Measurements from ENCODE around the gene R3HDM2.
"Not testable (repeated sequence)": the region's sequence is repeated elsewhere in the genome, so short reads cannot be mapped to it uniquely, and the experiment has no call there.

The R3HDM2 gene

GRCh38 chr12:57370696-57371095 is 60.1 kb downstream of the R3HDM2 start:
- DNase-seq = peak; percentile 58

DNA sequence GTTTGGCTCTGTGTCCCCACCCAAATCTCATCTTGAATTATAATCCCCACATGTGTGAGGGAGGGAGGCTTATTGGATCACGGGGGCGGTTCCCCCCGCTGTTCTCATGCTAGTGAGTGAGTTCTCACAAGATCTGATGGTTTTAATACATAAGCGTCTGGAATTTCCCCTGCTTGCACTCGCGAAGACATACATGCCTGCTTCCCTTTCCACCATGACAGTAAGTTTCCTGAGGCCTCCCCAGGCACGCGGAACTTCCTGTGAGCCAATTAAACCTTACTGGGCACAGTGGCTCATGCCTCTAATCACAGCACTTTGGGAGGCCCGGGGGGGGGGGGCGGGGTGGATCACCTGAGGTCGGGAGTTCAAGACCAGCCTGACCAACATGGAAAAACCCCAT is 60.8 kb downstream of the R3HDM2 start:
- DNase-seq = no peak

DNA sequence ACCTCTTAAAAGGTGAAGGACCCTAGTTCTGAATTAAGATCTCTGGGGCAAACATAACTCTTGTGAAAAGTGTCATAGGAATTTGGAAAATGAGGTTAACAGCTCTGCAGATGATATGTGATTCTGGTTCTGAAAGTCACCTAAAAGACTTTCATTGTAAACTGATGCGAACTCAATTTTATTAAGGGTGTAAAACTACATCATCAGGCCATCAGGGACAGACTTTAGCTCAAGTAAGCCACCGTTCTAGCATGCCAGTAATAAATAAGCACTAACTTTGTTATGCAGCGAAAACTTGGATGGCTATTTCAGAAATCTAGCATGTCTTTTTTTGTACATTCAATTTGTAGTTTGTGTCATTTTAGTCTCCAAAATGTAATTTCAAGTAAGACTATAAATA is 61.6 kb downstream of the R3HDM2 start:
- DNase-seq = no peak

- DNase-seq = no peak
Observed at GRCh38 chr12:57368349-57369095, 62.3 kb downstream of the R3HDM2 start.

DNA sequence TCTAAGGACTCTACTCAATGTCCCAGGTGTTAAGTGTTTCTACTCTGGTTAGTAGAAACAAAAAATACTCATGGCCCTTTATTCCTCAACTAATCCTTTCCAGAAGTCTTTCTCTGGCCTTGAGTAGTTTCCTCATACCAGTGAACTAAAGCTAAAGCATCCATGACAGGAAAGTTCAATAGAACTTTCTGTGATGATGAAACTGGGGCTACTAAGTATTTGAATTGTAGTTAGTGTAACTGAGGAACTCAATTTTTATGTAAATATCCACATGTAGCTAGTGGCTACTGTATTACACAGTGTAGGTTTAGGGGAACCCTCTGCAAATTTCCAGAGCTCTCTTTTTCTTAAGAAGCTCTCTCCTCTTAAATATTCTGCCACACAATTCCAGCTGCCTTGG is 63.7 kb downstream of the R3HDM2 start:
- DNase-seq = no peak

GRCh38 chr12:57366315-57366714 is 64.5 kb downstream of the R3HDM2 start:
- DNase-seq = no peak

GRCh38 chr12:57364156-57364555 is 66.7 kb downstream of the R3HDM2 start:
- not testable (repeated sequence) for DNase-seq

GRCh38 chr12:57360468-57360867 is 70.4 kb downstream of the R3HDM2 start:
- DNase-seq = no peak

- DNase-seq = no peak
Observed at GRCh38 chr12:57358646-57359045, 72.2 kb downstream of the R3HDM2 start.

DNA sequence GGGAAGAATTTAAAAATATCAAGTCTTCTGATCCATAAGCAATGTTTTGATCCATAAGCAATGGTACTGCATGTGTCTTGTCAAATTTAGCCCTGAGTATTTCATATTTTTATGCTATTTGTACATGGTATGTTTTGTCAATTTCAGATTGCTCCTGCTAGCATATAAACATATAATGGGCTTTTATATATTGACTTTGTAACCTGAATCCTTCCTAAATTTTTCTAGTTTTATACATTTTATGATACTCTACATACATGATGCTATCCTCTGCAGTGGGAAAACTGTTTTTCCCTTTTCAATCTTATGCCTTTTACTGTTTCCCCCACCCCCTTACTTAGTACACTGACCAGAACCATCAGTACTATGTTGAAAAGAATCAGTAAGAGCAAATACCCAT is 75.1 kb downstream of the R3HDM2 start:
- DNase-seq = no peak

- DNase-seq = no peak
Observed at GRCh38 chr12:57352166-57352565, 78.7 kb downstream of the R3HDM2 start.

DNA sequence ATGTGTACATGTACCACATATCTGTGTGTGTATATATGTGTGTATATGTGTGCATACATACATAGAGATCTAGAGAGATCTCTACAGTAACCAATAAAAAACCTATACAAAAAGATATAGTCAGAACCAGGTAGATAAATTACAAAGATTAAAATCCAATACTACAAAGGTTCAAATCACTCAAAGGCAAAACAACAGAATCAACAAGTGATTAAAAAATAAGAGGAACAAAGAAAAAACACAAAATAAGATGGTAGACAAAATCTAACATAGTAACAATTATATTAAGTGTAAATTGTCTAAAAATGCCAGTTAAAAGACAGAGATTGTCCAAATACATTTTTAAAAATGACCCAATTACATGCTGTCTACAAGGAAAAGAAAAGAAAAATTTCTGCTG is 83.6 kb downstream of the R3HDM2 start:
- DNase-seq = no peak

- DNase-seq = no peak
Observed at GRCh38 chr12:57343703-57344378, 87.0 kb downstream of the R3HDM2 start.

DNA sequence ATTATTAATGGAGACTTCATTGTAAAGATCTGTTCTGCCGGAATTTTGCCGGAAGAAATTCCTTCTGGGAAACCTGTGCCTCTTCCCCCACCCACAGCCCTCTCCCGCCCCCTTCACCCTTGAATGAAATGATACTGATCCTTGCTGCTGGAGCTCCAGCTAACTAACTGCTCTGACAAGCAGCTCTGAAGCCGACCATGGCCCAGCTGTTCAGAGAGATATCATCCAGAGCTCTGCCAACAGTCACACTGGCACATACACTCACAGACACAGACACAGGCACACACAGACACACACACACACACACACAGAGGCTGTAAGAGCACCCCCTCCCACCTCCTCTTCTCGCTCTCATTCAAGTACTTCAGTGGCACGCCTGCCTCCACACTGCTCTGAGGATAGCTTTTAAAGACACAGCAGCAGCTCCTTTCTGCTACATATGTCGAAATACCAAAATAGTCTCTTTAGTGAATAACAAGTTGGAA is 88.6 kb downstream of the R3HDM2 start:
- DNase-seq = peak; percentile 20

GRCh38 chr12:57341275-57341990 is 89.4 kb downstream of the R3HDM2 start:
- DNase-seq = no peak

GRCh38 chr12:57340104-57340503 is 90.7 kb downstream of the R3HDM2 start:
- peak; percentile 62 for DNase-seq

GRCh38 chr12:57336299-57336698 is 94.5 kb downstream of the R3HDM2 start:
- DNase-seq = not testable (repeated sequence)

- no peak for DNase-seq
Observed at GRCh38 chr12:57334219-57334618, 96.6 kb downstream of the R3HDM2 start.

- DNase-seq = peak; percentile 18
Observed at GRCh38 chr12:57332646-57333312, 98.1 kb downstream of the R3HDM2 start.

GRCh38 chr12:57330992-57331391 is 99.9 kb downstream of the R3HDM2 start:
- DNase-seq = no peak

DNA sequence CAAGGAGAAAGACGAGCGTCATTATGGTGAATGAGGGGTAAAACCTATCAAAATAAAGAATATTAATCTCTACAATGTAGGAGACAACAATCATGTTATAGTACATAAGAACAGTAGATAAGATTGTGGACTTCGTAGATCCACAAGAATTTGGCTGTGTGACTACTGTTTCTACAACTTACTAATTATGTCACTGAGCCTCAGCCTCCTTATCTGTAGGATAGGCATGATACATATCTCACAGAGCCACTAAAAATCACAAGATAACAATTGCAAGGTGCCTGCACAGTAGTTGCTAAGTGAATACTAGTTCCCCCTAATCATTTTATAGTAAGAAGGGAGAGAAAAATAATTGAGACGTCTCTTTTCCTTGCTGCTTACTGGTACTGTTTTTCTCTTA is 101.6 kb downstream of the R3HDM2 start:
- no peak for DNase-seq

GRCh38 chr12:57325395-57325794 is 105.4 kb downstream of the R3HDM2 start:
- DNase-seq = no peak

DNA sequence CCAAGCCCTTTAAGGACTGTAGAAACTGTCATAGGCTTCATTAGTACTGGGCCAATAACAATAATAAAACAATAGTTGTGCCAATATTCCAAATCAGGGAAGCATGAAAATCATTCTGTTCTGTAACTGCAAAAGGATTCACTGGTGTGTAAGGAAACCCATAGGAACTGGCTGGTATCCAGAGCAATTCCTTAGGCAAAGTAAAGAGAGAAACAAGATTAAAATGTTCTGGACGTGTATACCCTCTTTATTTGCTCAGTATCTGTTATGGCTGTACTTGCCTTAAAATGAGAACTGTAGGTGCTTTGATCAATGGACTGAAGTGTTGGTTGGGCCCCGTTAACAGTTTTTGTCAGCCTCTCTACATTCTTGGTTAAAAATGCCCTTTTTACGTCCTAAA is 107.4 kb downstream of the R3HDM2 start:
- DNase-seq = no peak
